SK-N-SH treated with all-trans-retinoic acid at 6 μM for 48 hours (cell line): ENCODE data around the gene EPHB2.

Source experiments
- ZFP30 ChIP-seq: fragments of 450-650 bp; formaldehyde crosslinking; IDR thresholded peaks from 2 replicates; pipeline ENCODE4 v1.5.0; 2022; ENCODE audit warnings: mild to moderate bottlenecking, moderate library complexity
- ZNF8 ChIP-seq: fragments of 450-650 bp; formaldehyde crosslinking; IDR thresholded peaks from 2 replicates; pipeline ENCODE4 v1.5.0; 2020; ENCODE audit warnings: mild to moderate bottlenecking, moderate library complexity

DNA sequence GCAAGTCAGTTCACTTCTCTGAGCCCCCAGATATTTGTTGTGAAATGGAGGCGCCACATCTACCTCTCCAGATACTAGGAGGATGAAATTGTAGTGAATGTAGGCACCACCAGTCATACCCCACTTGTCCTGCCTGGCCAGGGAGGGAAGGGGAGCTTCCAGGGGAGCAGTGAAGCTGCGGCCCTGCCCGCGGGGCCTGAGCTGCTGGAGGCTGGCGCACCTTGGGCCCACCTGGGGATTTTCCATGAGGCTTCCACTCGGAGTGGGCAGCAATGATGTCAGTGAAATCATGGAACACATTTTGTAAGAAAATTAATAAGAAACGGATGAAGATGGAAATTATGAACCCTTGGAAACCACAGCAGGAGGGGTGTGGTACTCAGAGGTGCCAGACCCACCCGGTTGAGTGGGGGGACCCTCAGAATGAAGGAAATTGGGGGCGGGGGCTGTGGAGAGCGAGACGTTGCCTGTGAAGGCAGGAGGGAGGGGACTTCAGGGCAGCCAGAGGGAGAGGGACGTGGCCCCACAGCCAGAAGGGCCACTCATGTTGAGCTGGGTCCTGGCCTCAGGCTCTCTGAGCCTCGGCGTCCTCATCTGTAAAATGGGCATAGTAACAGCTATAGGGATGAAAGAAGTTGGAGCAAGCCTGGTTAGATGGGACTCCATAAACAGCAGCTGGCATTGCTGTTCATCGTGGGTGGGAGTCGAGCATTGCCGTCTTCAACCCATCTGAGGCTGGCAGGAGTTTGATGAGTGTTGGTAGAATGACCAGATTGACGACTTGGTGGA, 101.6 kb downstream of the EPHB2 start:
- TF ChIP-seq ZNF8 (CRISPR knock-in tag) (no peak), ZFP30 (no peak)
